GM12865 (cell line): Measurements from ENCODE around the gene TBCD.
A peak's percentile ranks its signal among the peaks of the same experiment; 100 is the strongest.

Experiments
- DNase-seq: peaks from one replicate; pipeline ENCODE4 v3.0.0; 2010; ENCODE audit warnings: low read depth
- H3K4me3 ChIP-seq: 2 replicates; pipeline ENCODE4 v1.5.1; 2011; ENCODE audit warnings: mild to moderate bottlenecking, low read depth, low read length, control low read depth
- CTCF ChIP-seq: IDR thresholded peaks from 2 replicates; pipeline ENCODE4 v1.5.1; 2011; ENCODE audit warnings: low read length, control low read depth, low read depth, inconsistent platforms; ENCODE audit not compliant: insufficient read depth; ENCODE audit errors: missing control alignments

Gene TBCD

GRCh38 chr17:82910041-82910481 lies 158.2 kb downstream of the TBCD start:
- no peak for TF ChIP-seq CTCF
- no peak overlapping the region for H3K4me3 ChIP-seq
- DNase-seq, result no peak

- H3K4me3 ChIP-seq, result no peak overlapping the region
- no peak for DNase-seq
- TF ChIP-seq CTCF, result no peak
Measured at GRCh38 chr17:82910770-82911169, 158.9 kb downstream of the TBCD start.

GRCh38 chr17:82911822-82912221 lies 160.0 kb downstream of the TBCD start:
- no peak overlapping the region for H3K4me3 ChIP-seq
- TF ChIP-seq CTCF, result no peak
- no peak for DNase-seq

- H3K4me3 ChIP-seq, result no peak overlapping the region
- no peak for TF ChIP-seq CTCF
- DNase-seq, result no peak
Measured at GRCh38 chr17:82912484-82913089, 160.7 kb downstream of the TBCD start.

- no peak for TF ChIP-seq CTCF
- DNase-seq, result no peak
- no peak overlapping the region for H3K4me3 ChIP-seq
Measured at GRCh38 chr17:82913304-82914043, 161.6 kb downstream of the TBCD start.

GRCh38 chr17:82914375-82914774 lies 162.5 kb downstream of the TBCD start:
- no peak overlapping the region for H3K4me3 ChIP-seq
- TF ChIP-seq CTCF, result peak; percentile 59
- DNase-seq, result peak; percentile 38
